Activated gamma-delta T cell (primary cell): Measurements from ENCODE around the gene SLC39A1.
A peak's percentile ranks its signal among the peaks of the same experiment; 100 is the strongest.

Experiments
- DNase-seq: peaks from one replicate; lab custom pipeline; 2025; lab: John Stamatoyannopoulos, UW

SLC39A1 gene

GRCh38 chr1:153953859-153954365, 9.4 kb downstream of the SLC39A1 start:
- DNase-seq, result no peak

- DNase-seq, result no peak
Observed at GRCh38 chr1:153951801-153952200, 11.5 kb downstream of the SLC39A1 start.

- DNase-seq, result no peak
Observed at GRCh38 chr1:153951183-153951582, 12.2 kb downstream of the SLC39A1 start.

GRCh38 chr1:153946622-153947241, 16.6 kb downstream of the SLC39A1 start, which contains the start of gene DENND4B:
Gene DENND4B, minus strand, starts transcription at chr1:153946718. Its CDS starts 2,344 bp downstream, at chr1:153944374.
- peak; percentile 65 for DNase-seq

GRCh38 chr1:153945795-153946621, 17.3 kb downstream of the SLC39A1 start:
- peak; percentile 83 for DNase-seq

GRCh38 chr1:153945131-153945794, 18.1 kb downstream of the SLC39A1 start:
- peak; percentile 71 for DNase-seq

- DNase-seq, result no peak
Observed at GRCh38 chr1:153944827-153945117, 18.6 kb downstream of the SLC39A1 start.

- DNase-seq, result no peak
Observed at GRCh38 chr1:153944005-153944826, 19.1 kb downstream of the SLC39A1 start.

- no peak for DNase-seq
Observed at GRCh38 chr1:153942766-153943549, 20.4 kb downstream of the SLC39A1 start.

- DNase-seq, result no peak
Observed at GRCh38 chr1:153941826-153942725, 21.3 kb downstream of the SLC39A1 start.

- no peak for DNase-seq
Observed at GRCh38 chr1:153940756-153941155, 22.6 kb downstream of the SLC39A1 start.

- DNase-seq, result no peak
Observed at GRCh38 chr1:153939476-153939875, 23.9 kb downstream of the SLC39A1 start.

- DNase-seq, result no peak
Observed at GRCh38 chr1:153938996-153939395, 24.3 kb downstream of the SLC39A1 start.

GRCh38 chr1:153937331-153937730, 26.0 kb downstream of the SLC39A1 start:
- no peak for DNase-seq

GRCh38 chr1:153936011-153936802, 27.1 kb downstream of the SLC39A1 start:
- DNase-seq, result no peak

GRCh38 chr1:153934746-153935145, 28.6 kb downstream of the SLC39A1 start:
- DNase-seq, result no peak

GRCh38 chr1:153933955-153934354, 29.4 kb downstream of the SLC39A1 start:
- no peak for DNase-seq

GRCh38 chr1:153933430-153933829, 29.9 kb downstream of the SLC39A1 start:
- no peak for DNase-seq
